Kidney (tissue), 14 donors: ENCODE data around the gene JAM3. TPM values are rescaled to one million over a fixed set of nuclear protein-coding genes. Genes with fewer than 3 reads are reported as not detected.

Experiments
- DNase-seq, 5 donors: peaks; one replicate each; pipeline ENCODE4 v3.0.0-alpha.2; 2013 to 2020
- FAIRE-seq: peaks from 2 replicates; lab custom pipeline; 2012; peaks lifted over from hg19 to GRCh38; lab: Jason Lieb, UNC
- H3K27ac ChIP-seq, 2 donors: one replicate each; pipeline ENCODE4 v1.7.0; 2013; ENCODE audit warnings: low read depth in 2 of 2, low read length in 2 of 2, inconsistent platforms in 1 of 2
- H3K27me3 ChIP-seq: one replicate; pipeline ENCODE4 v1.7.1; 2013; ENCODE audit warnings: low read length, inconsistent platforms; ENCODE audit not compliant: control insufficient read depth, insufficient read depth
- H3K36me3 ChIP-seq, 3 donors: one replicate each; pipeline versions ENCODE4 v1.7.0 to v1.7.1; 2013; ENCODE audit warnings: low read length in 3 of 3, control low read depth in 1 of 3, inconsistent platforms in 1 of 3; ENCODE audit not compliant: insufficient read depth in 3 of 3, control insufficient read depth in 2 of 3
- H3K4me1 ChIP-seq, 3 donors: one replicate each; pipeline versions ENCODE4 v1.7.0 to v1.7.1; 2013; ENCODE audit warnings: low read length in 3 of 3, inconsistent platforms in 1 of 3, low read depth in 1 of 3; ENCODE audit not compliant: control insufficient read depth in 2 of 3, insufficient read depth in 2 of 3
- H3K4me3 ChIP-seq, 3 donors: one replicate each; pipeline versions ENCODE4 v1.7.0 to v1.8.1; 2013; ENCODE audit warnings: low read length in 3 of 3, control low read depth in 1 of 3, inconsistent platforms in 1 of 3
- H3K9ac ChIP-seq, 3 donors: one replicate each; pipeline versions ENCODE4 v1.7.0 to v1.7.1; 2013; ENCODE audit warnings: low read length in 3 of 3, control low read depth in 1 of 3, inconsistent platforms in 1 of 3
- H3K9me3 ChIP-seq, 3 donors: one replicate each; pipeline versions ENCODE4 v1.7.0 to v1.7.1; 2013; ENCODE audit warnings: low read length in 3 of 3, control low read depth in 1 of 3, inconsistent platforms in 1 of 3; ENCODE audit not compliant: control insufficient read depth in 2 of 3, insufficient read depth in 1 of 3
- CTCF ChIP-seq: IDR thresholded peaks from 3 replicates; pipeline ENCODE4 v1.5.1; 2012; ENCODE audit warnings: mild to moderate bottlenecking, moderate library complexity, borderline replicate concordance; ENCODE audit not compliant: insufficient read depth; ENCODE audit errors: extremely low read depth
- intact Hi-C: fragments of 100-400 bp; cut with DNase I; formaldehyde crosslinking; loops from one replicate; pipeline ENCODE4 v1.11.1; 2022
- polyA plus RNA-seq: library from polyadenylated mRNA; stranded (reverse); fragments of 350-450 nt; fragmentation: Illumina TruSeq; extraction: RNeasy Lipid Tissue Mini Kit (QIAGEN cat#74804); gene quantifications from one replicate; pipeline ENCODE4 v1.2.3, GENCODE V29; 2014; ENCODE audit warnings: low read depth, low replicate concordance; ENCODE audit not compliant: insufficient read depth
- total RNA-seq: library from RNA; stranded (reverse); fragmentation: NEBNext Ultra II Directional; extraction: Animal tissue kit (Norgen Biotek cat#: 25700); gene quantifications from one replicate; pipeline ENCODE4 v1.2.1, GENCODE V29; 2021
- donor health status: control.
- donor health status: control.
- donor health status: control.
- donor health status: control.
- donor health status: control.
- donor health status: DM: yes; HTN: yes; CAD: no.
- donor health status: Normal renal cell carcinoma (clear cell type).

The JAM3 gene
- total and polyA plus RNA-seq, 2 donors from 2014 or later: 13.3 to 19.5 TPM

GRCh38 chr11:134069426-134070341 lies 812 bp downstream of the JAM3 start:
- Histone ChIP-seq H3K9me3 (no peaks in the 10 kb centered on the region), H3K27me3 (no peaks in the 10 kb centered on the region), H3K36me3 (no peaks in the 10 kb centered on the region), H3K4me3 (peak overlapping the region; percentile 29 to 63 (median 42)), H3K9ac (no peak overlapping the region), H3K4me1 (no peaks in the 10 kb centered on the region), H3K27ac (peak overlapping the region; percentile 27 to 87)
- TF ChIP-seq CTCF: no peak
- intact Hi-C loops: no loop called here
- DNase-seq (peak in 4 of 5 donors; percentile 49 to 67 (median 59)), FAIRE-seq (no peak)

- DNase-seq: no peak
- Histone ChIP-seq H3K36me3 (no peaks in the 10 kb centered on the region), H3K4me1 (no peaks in the 10 kb centered on the region), H3K4me3 (no peak overlapping the region), H3K9me3 (no peaks in the 10 kb centered on the region), H3K27ac (no peak overlapping the region), H3K9ac (no peak overlapping the region), H3K27me3 (no peaks in the 10 kb centered on the region)
- TF ChIP-seq CTCF: no peak
- no peak for FAIRE-seq
- intact Hi-C loops: no loop called here
Observed at GRCh38 chr11:134070342-134070845, 1.5 kb downstream of the JAM3 start.

GRCh38 chr11:134071306-134071705 lies 2.4 kb downstream of the JAM3 start:
- Histone ChIP-seq H3K9ac (no peak overlapping the region), H3K27ac (no peak overlapping the region), H3K36me3 (no peaks in the 10 kb centered on the region), H3K4me1 (no peaks in the 10 kb centered on the region), H3K27me3 (no peaks in the 10 kb centered on the region), H3K9me3 (no peaks in the 10 kb centered on the region), H3K4me3 (no peak overlapping the region)
- DNase-seq (no peak), FAIRE-seq (no peak)
- TF ChIP-seq CTCF: no peak
- intact Hi-C loops: no loop called here
